Trophoblast cell (in vitro differentiated cells and primary cell): ENCODE data around the gene TNNT3.
A peak's percentile ranks its signal among the peaks of the same experiment; 100 is the strongest.
"Not testable (repeated sequence)": the region's sequence is repeated elsewhere in the genome, so short reads cannot be mapped to it uniquely, and the experiment has no call there.

Experiments used
- DNase-seq, 2 donors: peaks; one replicate each; pipeline ENCODE4 v3.0.0-alpha.2; 2016
- H2AFZ ChIP-seq: 2 replicates; pipeline ENCODE4 v1.6.1; 2013; ENCODE audit warnings: low read length, moderate library complexity, mild to moderate bottlenecking; ENCODE audit not compliant: insufficient read depth, poor library complexity
- H2AK5ac ChIP-seq: 2 replicates; pipeline ENCODE4 v1.6.1; 2013; ENCODE audit warnings: mild to moderate bottlenecking, low read length
- H2BK120ac ChIP-seq: 2 replicates; pipeline ENCODE4 v1.6.1; 2013; ENCODE audit warnings: low read length, mild to moderate bottlenecking, moderate library complexity; ENCODE audit not compliant: insufficient read depth, poor library complexity
- H2BK12ac ChIP-seq: 2 replicates; pipeline ENCODE4 v1.6.1; 2013; ENCODE audit warnings: mild to moderate bottlenecking, low read length, moderate library complexity
- H2BK5ac ChIP-seq: 2 replicates; pipeline ENCODE4 v1.6.1; 2013; ENCODE audit warnings: low read length, low read depth, moderate library complexity, mild to moderate bottlenecking; ENCODE audit not compliant: poor library complexity
- H3K14ac ChIP-seq: 2 replicates; pipeline ENCODE4 v1.6.1; 2013; ENCODE audit warnings: mild to moderate bottlenecking, low read length
- H3K18ac ChIP-seq: 2 replicates; pipeline ENCODE4 v1.6.1; 2013; ENCODE audit warnings: mild to moderate bottlenecking, low read length
- H3K23ac ChIP-seq: 2 replicates; pipeline ENCODE4 v1.6.1; 2013; ENCODE audit warnings: low read length
- H3K27ac ChIP-seq: 2 replicates; pipeline ENCODE4 v1.5.1; 2013; ENCODE audit warnings: low read depth, mild to moderate bottlenecking, inconsistent platforms, low read length, moderate library complexity
- H3K27me3 ChIP-seq: 2 replicates; pipeline ENCODE4 v1.6.1; 2013; ENCODE audit warnings: inconsistent platforms, mild to moderate bottlenecking, low read length, moderate library complexity; ENCODE audit not compliant: insufficient read depth
- H3K36me3 ChIP-seq, 2 experiments: 1 replicate in 1 of 2; 2 replicates in 1 of 2; pipeline ENCODE4 v1.6.1; 2013; ENCODE audit warnings: low read length in 2 of 2, mild to moderate bottlenecking in 2 of 2, moderate library complexity in 1 of 2; ENCODE audit not compliant: insufficient read depth in 2 of 2, control insufficient read depth in 1 of 2
- H3K4ac ChIP-seq: 2 replicates; pipeline ENCODE4 v1.6.1; 2013; ENCODE audit warnings: low read depth, mild to moderate bottlenecking, low read length, moderate library complexity
- H3K4me1 ChIP-seq, 2 experiments: 1 replicate in 1 of 2; 2 replicates in 1 of 2; pipeline ENCODE4 v1.6.1; 2013; ENCODE audit warnings: low read length in 2 of 2, mild to moderate bottlenecking in 2 of 2, moderate library complexity in 1 of 2; ENCODE audit not compliant: insufficient read depth in 2 of 2, control insufficient read depth in 1 of 2
- H3K4me2 ChIP-seq: 2 replicates; pipeline ENCODE4 v1.6.1; 2013; ENCODE audit warnings: inconsistent platforms, mild to moderate bottlenecking, low read length, moderate library complexity
- H3K4me3 ChIP-seq: 2 replicates; pipeline ENCODE4 v1.5.1; 2013; ENCODE audit warnings: mild to moderate bottlenecking, low read depth, low read length, inconsistent platforms
- H3K79me1 ChIP-seq: one replicate; pipeline ENCODE4 v1.6.1; 2013; ENCODE audit warnings: low read length
- H3K79me2 ChIP-seq: 2 replicates; pipeline ENCODE4 v1.6.1; 2013; ENCODE audit warnings: low read length, mild to moderate bottlenecking; ENCODE audit not compliant: control insufficient read depth, insufficient read depth, poor library complexity
- H3K9ac ChIP-seq: 2 replicates; pipeline ENCODE4 v1.6.1; 2013; ENCODE audit warnings: mild to moderate bottlenecking, low read length
- H3K9me3 ChIP-seq: 2 replicates; pipeline ENCODE4 v1.6.1; 2013; ENCODE audit warnings: low read depth, mild to moderate bottlenecking, control low read depth, inconsistent platforms, low read length; ENCODE audit not compliant: insufficient read depth
- H4K12ac ChIP-seq: 2 replicates; pipeline ENCODE4 v1.6.1; 2013; ENCODE audit warnings: low read depth, mild to moderate bottlenecking, low read length, moderate library complexity
- H4K8ac ChIP-seq: 2 replicates; pipeline ENCODE4 v1.6.1; 2013; ENCODE audit warnings: low read depth, mild to moderate bottlenecking, low read length, moderate library complexity
- H4K91ac ChIP-seq: one replicate; pipeline ENCODE4 v1.6.1; 2013; ENCODE audit warnings: low read depth, mild to moderate bottlenecking, low read length, moderate library complexity
- WGBS: extraction: QIAGEN DNeasy Blood & Tissue Kit; methylation state at CpG from one replicate; pipeline ENCODE4 v1.1.7; 2013; ENCODE audit warnings: missing lambda C conversion rate; ENCODE audit not compliant: insufficient read length, insufficient coverage; ENCODE audit errors: extremely low coverage; 5-methylcytosine and 5-hydroxymethylcytosine counted together

TNNT3 gene

DNA sequence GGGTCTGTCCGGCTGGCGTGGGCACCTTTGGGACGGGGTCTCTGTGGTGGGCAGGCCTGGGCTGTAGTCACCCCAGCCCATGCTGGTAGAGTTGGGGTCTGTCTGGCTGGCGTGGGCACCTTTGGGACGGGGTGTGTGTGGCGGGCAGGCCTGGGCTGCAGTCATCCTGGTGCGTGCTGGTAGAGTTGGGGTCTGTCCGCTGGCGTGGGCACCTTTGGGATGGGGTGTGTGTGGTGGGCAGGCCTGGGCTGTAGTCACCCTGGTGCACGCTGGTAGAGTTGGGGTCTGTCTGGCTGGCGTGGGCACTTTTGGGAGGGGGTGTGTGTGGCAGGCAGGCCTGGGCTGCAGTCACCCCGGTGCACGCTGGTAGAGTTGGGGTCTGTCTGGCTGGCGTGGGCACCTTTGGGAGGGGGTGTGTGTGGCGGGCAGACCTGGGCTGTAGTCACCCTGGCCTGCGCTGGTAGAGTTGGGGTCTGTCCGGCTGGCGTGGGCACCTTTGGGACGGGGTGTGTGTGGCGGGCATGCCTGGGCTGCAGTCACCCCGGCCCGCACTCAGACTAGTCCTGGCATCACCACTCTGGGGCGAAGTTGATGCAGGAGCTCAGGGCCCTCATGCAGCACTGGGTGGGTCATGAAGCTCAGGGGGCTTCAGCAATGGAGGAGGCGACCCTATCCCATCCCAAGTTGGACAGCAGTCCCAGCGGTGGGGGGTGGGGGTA lies 47.1 kb upstream of the TNNT3 start:
- H2BK120ac ChIP-seq = no peak overlapping the region
- H3K36me3 ChIP-seq = no peaks in the 10 kb centered on the region

DNA sequence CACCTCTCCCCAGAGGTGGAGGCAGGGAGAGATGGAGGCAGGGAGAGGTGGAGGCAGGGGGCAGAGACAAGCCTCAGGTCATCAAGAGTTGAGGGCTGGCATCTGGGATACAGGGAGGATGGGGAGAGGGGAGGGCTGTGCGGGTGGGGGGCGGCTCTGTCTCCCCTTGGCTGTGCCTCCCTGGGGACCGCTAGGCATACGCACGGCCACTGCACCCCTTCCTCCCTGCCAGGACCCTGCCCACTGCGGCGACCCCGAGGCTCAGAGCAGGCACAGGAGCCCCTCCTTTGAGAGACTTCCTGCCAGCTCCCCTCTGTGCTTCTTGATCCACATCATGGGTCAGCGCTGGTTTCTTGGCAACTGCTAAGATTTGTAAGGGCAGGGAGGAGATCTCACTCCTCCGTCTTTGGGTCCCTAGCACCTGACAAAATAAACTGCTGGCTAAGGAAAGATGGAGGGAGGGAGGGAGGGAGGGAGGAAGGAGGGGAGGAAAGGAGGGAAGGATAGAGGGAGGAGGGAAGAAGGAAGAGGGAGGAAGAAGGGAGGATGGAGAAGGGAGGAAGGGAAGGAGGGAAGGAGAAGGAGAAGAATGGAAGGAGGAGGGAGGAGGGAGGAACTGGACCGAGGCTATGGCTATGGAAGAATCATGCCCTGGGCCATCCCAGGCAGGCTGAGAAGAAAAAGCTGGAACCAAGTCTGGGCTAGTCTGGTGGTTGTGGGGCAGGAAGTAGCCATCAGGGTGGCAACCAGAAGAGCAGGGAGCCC lies 46.3 kb upstream of the TNNT3 start:
- Histone ChIP-seq H2BK5ac (no peak overlapping the region), H3K27ac (no peak overlapping the region), H2BK12ac (peak overlapping the region; percentile 19), H4K91ac (peak overlapping the region; percentile 16), H3K4me2 (no peak overlapping the region), H3K14ac (no peak overlapping the region), H3K9me3 (no peaks in the 10 kb centered on the region), H3K79me1 (peaks cover 12% of the 10 kb centered on the region), H3K79me2 (peaks cover 3% of the 10 kb centered on the region), H3K36me3 (no peaks in the 10 kb centered on the region), H4K12ac (no peak overlapping the region), H4K8ac (no peak overlapping the region), H2AK5ac (no peak overlapping the region), H3K23ac (no peak overlapping the region), H2AFZ (no peak overlapping the region), H3K9ac (no peak overlapping the region), H3K4me1 (peaks cover 16 to 19% of the 10 kb centered on the region in 2 experiments), H3K4ac (no peak overlapping the region), H2BK120ac (no peak overlapping the region), H3K27me3 (no peaks in the 10 kb centered on the region), H3K18ac (no peak overlapping the region), H3K4me3 (no peak overlapping the region)
- WGBS = no CpG with 5 or more reads among the region's 11 CpGs
- DNase-seq = no peak

More for the DNA sequence above, 47.1 kb upstream of the TNNT3 start:
- no peaks in the 10 kb centered on the region for H3K9me3 ChIP-seq
- H3K18ac ChIP-seq = no peak overlapping the region
- no peak overlapping the region for H3K23ac ChIP-seq
- no peak overlapping the region for H3K4ac ChIP-seq
- no peak overlapping the region for H3K14ac ChIP-seq
- H2BK12ac ChIP-seq = no peak overlapping the region
- no peak overlapping the region for H4K8ac ChIP-seq
- no peak overlapping the region for H3K4me2 ChIP-seq
- no peak for DNase-seq
- no peak overlapping the region for H3K4me3 ChIP-seq
- no peak overlapping the region for H3K9ac ChIP-seq
- no peak overlapping the region for H2AFZ ChIP-seq
- H3K79me2 ChIP-seq = no peaks in the 10 kb centered on the region
- H2BK5ac ChIP-seq = no peak overlapping the region
- H3K4me1 ChIP-seq = peaks cover 10 to 11% of the 10 kb centered on the region in 2 experiments
- H2AK5ac ChIP-seq = no peak overlapping the region
- H3K79me1 ChIP-seq = peaks cover 6% of the 10 kb centered on the region
- H3K27me3 ChIP-seq = no peaks in the 10 kb centered on the region
- no peak overlapping the region for H4K91ac ChIP-seq
- H3K27ac ChIP-seq = no peak overlapping the region
- H4K12ac ChIP-seq = no peak overlapping the region
- no CpG with 5 or more reads among the region's 25 CpGs for WGBS

DNA sequence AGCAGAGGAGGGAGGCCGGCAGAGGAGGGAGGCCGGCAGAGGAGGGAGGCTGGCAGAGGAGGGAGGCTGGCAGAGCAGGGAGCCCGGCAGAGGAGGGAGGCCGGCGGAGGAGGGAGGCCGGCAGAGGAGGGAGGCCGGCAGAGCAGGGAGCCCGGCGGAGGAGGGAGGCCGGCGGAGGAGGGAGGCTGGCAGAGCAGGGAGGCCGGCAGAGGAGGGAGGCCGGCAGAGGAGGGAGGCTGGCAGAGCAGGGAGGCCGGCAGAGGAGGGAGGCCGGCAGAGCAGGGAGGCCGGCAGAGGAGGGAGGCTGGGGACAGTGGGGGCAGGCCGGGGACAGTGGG lies 45.7 kb upstream of the TNNT3 start:
- no CpG with 5 or more reads among the region's 17 CpGs for WGBS
- H3K4ac ChIP-seq, H3K36me3 ChIP-seq, H3K23ac ChIP-seq, H3K14ac ChIP-seq, H3K4me2 ChIP-seq, H2AFZ ChIP-seq, DNase-seq, H2BK5ac ChIP-seq, H3K9me3 ChIP-seq, H2AK5ac ChIP-seq, H3K9ac ChIP-seq, H3K79me2 ChIP-seq, H3K27me3 ChIP-seq, H4K8ac ChIP-seq, H3K4me3 ChIP-seq, H2BK120ac ChIP-seq, H3K27ac ChIP-seq, H4K12ac ChIP-seq, H3K18ac ChIP-seq: not testable (repeated sequence)
- Histone ChIP-seq H3K4me1 (peaks cover 17 to 19% of the 10 kb centered on the region in 2 experiments), H3K79me1 (peaks cover 16% of the 10 kb centered on the region), H2BK12ac (peak overlapping the region; percentile 19), H4K91ac (peak overlapping the region; percentile 16)

DNA sequence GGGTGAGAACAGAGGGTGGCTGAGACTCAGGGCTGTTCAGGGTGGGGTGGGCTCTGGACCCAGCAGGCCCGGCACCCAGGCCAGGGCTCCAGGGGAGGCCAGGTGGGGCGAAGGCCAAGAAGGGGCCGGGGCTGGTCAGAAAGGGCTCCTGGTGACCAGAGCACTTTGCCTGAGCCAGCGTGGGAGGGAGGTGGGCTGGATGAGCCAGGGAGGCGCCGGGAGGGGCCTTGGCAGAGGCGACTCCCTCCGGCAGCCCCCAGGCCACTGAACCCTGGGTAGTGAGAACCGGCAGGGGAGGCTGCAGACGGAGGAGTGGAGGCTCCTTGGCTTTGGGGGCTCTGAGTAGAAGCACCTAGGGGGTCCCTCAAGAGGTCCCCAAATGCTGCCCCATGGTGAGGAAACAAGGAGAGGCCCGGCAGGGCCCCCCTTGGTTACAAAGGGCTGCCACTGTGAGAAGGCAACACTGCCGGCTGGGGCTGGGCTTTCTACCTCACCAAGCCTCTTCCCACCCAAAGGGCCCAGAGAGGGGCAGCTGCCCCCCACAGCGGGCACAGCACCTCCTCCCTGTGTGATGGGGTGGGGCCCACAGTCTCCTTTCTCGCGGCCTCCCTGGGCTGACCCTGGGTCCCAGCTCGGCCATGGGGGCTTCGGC lies 44.9 kb upstream of the TNNT3 start:
- H3K79me2 ChIP-seq, H2AK5ac ChIP-seq, H3K4me2 ChIP-seq, H3K9ac ChIP-seq, H2AFZ ChIP-seq, H4K12ac ChIP-seq, H3K36me3 ChIP-seq, DNase-seq, H2BK120ac ChIP-seq, H3K27ac ChIP-seq, H4K8ac ChIP-seq, H3K27me3 ChIP-seq, H3K4me3 ChIP-seq, H3K4ac ChIP-seq, H3K9me3 ChIP-seq, H2BK5ac ChIP-seq, H3K14ac ChIP-seq, H3K18ac ChIP-seq, H3K23ac ChIP-seq: not testable (repeated sequence)
- peaks cover 21% of the 10 kb centered on the region for H3K79me1 ChIP-seq
- peak overlapping the region; percentile 56 for H4K91ac ChIP-seq
- WGBS = no CpG with 5 or more reads among the region's 17 CpGs
- peak overlapping the region; percentile 15 for H2BK12ac ChIP-seq
- H3K4me1 ChIP-seq = peaks cover 17 to 19% of the 10 kb centered on the region in 2 experiments
